AG08396 (cell line): ENCODE measurements around the gene AVL9.
"Not testable (repeated sequence)": the region's sequence is repeated elsewhere in the genome, so short reads cannot be mapped to it uniquely, and the experiment has no call there.

Experiments
- DNase-seq: peaks from one replicate; pipeline ENCODE4 v3.0.0; 2012; ENCODE audit warnings: low spot score, mixed read lengths

Gene AVL9

DNA sequence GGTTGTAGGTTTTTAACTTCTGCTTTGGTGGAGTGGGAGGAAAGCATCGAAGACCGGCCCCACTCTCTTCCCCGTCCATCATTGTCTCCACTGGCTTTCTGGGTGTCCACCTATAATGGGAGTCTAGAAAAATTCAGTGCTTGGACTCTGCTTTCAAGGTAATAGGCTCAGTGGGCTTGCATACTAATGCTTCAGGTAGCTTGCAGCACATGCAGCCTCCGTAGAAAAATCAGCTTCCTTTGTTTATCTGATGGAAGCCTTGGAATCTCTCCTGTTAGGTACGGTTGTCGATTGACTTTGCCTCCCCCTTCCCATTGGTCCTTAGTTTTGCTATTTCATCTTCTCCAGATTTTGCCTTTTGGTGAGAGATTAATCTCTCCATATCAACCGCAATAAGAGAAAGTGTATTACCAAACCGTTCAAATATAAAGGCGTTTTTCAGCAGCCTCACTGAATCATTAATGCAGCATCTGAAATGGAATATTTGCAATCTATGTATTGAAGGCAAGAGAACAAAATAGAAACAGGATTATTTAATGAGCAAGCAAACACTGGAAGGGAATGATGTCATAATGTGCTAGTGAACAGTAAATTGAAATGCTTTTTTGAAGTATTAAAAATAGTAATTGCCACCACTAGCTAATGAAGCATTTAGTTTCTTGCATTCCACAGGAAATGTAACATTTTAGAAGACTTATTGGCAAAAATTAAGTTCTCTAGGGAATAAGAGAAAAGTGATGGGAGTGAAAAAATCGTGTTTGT lies 944 bp downstream of the AVL9 start:
- no peak for DNase-seq

GRCh38 chr7:32499755-32500154 lies 4.5 kb downstream of the AVL9 start:
- DNase-seq = not testable (repeated sequence)

DNA sequence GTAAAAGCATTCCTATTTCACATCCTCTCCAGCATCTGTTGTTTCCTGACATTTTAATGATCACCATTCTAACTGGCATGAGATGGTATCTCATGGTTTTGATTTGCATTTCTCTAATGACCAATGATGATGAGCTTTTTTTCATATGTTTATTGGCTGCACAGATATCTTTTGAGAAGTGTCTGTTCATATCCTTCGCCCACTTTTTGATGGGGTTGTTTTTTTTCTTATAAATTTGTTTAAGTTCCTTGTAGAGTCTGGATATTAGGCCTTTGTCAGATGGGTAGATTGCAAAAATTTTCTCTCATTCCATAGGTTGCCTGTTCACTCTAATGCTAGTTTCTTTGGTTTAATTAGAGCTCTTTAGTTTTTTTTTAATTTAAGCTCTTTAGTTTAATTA lies 4.9 kb downstream of the AVL9 start:
- DNase-seq = not testable (repeated sequence)

- DNase-seq = peak; percentile 31
Observed at GRCh38 chr7:32500922-32501341, 5.6 kb downstream of the AVL9 start.

DNA sequence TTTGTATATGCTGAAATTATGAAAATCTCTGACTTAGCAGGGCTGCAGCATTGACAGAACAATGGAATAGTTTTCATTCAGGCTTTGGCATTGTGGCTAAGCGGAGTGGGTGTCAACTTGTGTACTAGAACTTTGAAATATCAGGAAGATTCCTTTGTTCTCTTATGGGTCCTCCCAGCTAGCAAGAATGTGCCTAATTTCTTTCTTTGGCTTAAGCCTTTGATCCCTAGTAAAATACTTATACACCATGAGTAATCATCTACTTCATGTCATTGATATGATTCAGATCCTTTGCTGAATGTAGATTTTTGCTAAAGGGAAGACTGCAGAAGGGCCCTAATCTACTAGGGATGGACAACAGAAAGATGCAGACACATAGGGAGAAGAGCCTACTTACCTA lies 6.2 kb downstream of the AVL9 start:
- peak; percentile 45 for DNase-seq

- no peak for DNase-seq
Observed at GRCh38 chr7:32502728-32503127, 7.4 kb downstream of the AVL9 start.

DNA sequence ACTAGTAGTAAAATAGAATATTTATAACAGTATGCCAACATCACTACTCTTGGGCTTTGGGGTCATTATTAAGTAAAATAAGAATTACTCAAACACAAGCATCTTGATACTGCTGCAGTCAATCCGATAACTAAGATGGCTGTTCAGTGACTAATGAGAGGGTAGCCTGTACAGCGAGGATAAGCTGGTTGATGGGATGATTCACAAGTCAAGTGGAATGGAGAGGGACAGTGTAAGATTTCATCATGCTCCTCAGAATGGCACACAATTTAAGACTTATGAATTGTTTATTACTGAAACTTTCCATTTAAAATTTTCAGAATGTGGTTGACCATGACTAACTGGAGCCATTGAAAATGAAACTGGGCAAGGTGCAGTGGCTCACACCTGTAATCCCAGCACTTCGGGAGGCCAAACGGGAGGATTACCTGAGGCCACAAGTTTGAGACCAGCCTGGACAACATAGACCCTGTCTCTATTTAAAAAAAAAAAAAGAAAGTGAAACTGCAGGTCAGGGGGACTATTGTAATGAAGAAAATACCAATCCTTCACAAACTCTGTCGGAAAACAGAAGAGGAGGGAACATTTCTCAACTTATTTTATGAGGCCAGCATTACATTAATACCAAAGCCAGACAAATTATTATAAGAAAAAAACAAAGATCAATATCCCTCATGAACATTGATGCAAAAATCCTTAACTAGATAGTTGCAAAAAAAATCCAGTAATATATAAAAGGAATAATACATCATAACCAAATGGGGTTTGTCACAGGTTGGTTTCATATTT lies 11.2 kb downstream of the AVL9 start:
- peak; percentile 37 for DNase-seq

DNA sequence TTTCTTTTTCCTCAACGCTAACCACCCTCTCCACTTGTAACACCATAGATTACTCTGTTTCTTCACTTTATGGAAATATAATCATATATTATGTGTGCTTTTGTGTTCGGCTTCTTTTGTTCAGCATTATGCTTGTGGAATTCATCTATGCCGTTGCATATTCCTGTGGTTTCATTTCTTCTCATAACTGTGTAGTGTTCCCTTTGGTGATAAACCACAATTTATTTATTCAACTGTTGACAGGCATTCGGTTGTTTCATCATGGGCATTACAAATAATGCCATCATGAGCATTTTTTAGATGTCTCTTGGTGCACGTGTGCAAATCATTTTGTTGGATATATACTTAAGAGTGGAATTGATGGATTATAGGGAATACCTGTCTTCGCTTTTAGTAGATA lies 12.1 kb downstream of the AVL9 start:
- DNase-seq = no peak

- no peak for DNase-seq
Observed at GRCh38 chr7:32511791-32512190, 16.5 kb downstream of the AVL9 start.

DNA sequence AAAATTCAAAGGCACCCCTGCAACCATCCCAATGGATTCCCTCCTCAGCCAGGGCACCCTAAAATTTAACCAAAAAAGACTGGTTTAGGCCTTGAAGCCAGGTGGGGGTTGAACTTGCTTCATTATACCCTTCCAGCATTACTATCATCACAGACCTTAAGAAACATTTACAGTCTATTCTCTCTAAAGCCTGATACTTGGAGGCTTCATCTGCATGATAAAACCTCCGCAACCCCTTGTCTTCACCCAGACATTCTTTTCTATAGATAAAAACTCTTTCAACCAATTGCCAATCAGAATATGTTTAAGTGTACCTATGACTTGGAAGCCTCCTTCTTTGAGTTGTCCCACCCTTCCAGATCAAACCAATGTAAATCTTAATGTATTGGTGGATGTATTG lies 17.9 kb downstream of the AVL9 start:
- no peak for DNase-seq

GRCh38 chr7:32515890-32516550 lies 20.7 kb downstream of the AVL9 start:
- no peak for DNase-seq

DNA sequence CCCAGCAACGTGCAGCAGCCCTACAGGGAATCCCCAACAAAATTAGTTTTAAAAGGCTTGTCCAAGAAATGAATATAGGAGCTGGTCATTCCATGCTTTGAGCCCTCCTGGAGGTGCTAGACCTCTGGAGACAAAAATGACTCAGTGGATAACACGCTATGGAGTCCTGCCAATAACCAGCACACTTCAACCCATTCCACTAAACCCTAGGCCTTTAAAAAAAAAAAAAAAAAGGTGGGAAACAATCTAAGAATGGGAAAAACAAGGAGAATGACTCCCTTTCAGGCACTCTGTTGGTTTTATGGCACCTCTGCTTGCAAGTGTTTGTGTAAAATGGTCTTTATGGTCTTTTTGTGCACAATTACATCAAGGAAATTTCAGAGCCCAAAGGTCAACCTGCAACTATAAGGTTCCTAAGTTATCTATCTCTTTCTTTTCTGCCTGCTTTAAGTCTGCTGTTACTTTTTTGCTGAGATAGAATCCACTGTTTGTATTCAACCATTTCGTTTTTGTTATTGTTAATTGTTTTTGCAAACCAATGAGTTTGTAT lies 21.3 kb downstream of the AVL9 start:
- DNase-seq = no peak

GRCh38 chr7:32518534-32519140 lies 23.3 kb downstream of the AVL9 start:
- DNase-seq = no peak

DNA sequence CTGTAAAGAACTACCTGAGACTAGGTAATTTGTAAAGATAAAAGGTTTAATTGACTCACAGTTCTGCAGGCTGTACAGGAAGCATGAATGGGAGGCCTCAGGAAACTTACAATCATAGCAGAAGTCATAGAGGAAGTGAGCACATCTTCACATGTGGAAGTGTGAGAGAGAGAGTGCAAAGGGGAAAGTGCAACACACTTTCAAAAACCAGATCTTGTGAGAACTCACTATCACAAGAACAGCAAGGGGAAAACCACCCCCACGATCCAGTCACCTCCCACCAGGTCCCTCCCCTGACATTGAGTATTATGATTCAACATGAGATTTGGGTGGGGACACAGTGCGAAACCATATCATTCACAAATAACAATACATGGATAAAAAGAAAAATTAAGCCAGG lies 24.5 kb downstream of the AVL9 start:
- no peak for DNase-seq

DNA sequence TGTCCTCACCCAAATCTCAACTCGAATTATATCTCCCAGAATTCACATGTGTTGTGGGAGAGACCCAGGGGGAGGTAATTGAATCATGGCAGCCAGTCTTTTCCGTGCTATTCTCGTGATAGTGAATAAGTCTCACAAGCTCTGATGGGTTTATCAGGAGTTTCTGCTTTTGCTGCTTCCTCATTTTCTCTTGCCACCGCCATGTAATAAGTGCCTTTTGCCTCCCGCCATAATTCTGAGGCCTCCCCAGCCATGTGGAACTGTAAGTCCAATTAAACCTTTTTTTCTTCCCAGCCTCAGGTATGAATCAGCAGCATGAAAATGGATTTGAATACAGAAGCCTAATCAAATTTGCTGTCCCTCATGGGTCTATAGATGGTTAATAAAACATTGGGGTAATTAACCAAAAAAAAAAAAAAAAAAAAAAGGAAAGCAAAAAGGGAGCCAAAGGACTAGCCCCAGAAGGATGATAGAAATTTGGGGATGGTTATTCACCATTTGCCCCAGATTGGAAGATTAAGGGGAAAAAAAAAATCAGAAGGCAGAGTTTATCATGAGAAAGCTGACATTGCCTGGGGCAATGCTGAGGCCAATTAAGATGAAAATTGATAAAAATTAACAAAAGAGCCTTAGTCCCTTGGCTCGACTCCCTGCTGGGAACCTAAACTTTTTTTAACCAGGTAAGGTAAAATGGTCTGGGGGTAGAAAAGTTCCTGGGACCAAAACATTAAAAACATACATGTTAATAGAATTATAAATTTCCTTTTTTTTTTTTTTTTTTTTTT lies 27.6 kb downstream of the AVL9 start:
- no peak for DNase-seq

DNA sequence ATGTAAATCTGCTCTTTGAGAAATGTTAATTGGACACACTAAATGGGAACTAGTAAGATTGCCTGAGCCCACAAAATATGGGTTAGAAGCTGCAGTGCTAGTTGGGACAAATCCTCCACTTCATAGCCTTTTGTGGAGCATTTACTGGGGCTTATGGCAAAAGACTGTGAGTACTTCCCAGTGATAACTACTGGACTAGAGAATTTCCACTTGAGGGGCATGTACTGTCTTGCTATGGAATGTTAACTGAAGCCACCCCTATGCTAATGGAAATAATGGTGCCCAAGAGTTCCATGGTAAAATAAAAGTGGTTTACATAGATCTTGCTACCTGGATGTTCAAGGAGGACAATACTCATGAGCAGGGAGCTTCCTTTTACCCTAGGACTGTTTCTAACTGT lies 29.3 kb downstream of the AVL9 start:
- no peak for DNase-seq

GRCh38 chr7:32525839-32526238 lies 30.6 kb downstream of the AVL9 start:
- no peak for DNase-seq

DNA sequence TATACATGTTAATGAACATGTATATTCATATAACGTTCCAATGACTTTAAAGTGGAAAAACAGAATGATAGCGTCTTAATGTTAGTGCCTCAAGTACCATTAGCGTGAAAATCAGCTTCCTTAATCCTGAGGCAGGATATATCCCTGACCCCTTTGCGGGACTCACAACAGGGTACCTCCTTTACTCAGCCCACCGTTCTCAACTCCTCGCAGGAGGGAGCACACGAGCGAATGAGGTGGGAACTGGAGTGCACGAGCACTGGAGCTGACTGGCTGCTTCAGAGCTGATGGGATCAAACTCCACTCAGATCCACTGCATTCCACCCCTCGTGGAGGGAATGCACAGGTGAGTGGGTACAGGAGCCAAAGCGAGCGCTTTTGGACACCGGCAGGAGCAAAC lies 36.1 kb downstream of the AVL9 start:
- no peak for DNase-seq

GRCh38 chr7:32532086-32532485 lies 36.8 kb downstream of the AVL9 start:
- DNase-seq = no peak

DNA sequence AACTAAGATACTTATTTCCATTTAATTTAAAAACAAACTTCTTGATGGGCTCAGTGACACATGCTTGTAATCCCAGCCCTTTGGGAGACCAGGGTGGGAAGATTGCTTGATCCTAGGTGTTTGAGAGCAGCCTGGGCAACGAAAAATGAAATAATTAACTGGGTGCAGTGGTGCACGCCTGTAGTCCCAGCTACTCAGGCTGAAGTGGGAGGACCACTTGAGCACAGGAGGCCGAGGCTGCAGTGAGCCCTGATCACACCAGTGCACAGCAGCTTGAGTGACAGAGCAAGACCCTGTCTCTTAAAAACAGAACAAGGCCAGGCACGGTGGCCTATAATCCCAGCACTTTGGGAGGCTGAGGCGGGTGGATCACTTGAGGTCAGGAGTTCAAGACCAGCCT lies 37.4 kb downstream of the AVL9 start:
- DNase-seq = no peak

DNA sequence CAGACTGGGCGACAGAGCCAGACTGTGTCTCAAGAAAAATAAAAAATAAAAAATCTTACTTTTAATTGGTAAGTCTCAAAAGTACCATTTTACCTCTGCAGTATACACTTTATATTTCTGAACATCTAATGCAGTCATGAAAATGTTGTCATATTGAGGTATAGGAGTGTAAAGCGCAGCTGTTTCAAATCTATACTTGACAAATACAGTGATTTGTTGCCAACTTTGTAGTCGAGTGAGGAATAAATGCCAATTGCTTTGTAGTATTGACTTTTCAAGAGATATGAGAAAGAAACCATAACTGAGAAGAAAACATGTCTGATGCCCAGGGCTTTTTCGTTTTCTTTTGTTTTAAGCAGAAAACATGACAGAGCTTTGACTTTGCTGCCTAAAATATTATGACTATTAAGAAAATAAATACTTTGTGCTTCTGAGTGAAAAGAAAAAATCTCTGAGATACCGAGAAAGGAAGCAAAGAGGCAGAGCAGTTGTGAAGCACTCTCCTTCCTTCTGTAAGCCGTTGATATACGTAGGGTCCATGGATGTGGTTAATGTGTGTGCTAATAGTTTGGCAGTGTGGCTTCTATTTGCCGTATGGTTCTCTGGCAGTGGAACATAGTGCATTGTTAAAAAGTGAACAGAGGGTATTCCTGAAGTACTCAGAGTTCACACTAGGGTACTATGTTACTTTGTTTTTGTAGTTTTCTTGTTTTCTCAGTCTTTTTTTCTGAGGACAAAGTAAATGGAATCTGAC lies 38.2 kb downstream of the AVL9 start:
- no peak for DNase-seq
